Daoy (cell line): ENCODE measurements around the gene PDE6C. TPM values are rescaled to one million over a fixed set of nuclear protein-coding genes. Genes with fewer than 3 reads are reported as not detected.
"Not testable (repeated sequence)": the region's sequence is repeated elsewhere in the genome, so short reads cannot be mapped to it uniquely, and the experiment has no call there.

Experiments
- DNase-seq: peaks from one replicate; pipeline ENCODE4 v3.0.0-alpha.2; 2015; ENCODE audit warnings: low read depth
- total RNA-seq: library from RNA; depleted of rRNA; stranded (reverse); fragments of >200 nt; shearing (Covaris generic); gene quantifications from 2 replicates; pipeline ENCODE4 v1.2.3, GENCODE V29; 2014

The PDE6C gene
- total RNA-seq, 1 experiment from 2014 or later, result not detected

GRCh38 chr10:93630625-93631557 lies 18.6 kb downstream of the PDE6C start:
- no peak for DNase-seq

DNA sequence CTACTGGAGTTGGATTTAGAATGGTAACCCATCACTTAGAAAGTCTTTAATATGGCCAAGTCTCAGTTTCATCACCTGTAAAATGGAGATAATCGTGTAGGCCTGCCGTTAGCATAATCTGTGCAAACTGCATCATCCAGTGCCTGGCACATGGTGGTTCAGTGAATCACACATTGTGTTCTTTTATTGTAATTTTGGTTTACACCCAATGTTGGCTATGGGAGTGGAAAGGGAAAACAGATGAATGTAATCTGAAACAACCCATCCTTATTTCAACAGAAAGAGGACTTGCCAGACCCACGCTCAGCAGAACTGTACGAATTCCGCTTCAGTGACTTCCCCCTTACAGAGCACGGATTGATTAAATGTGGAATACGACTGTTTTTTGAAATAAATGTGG lies 27.5 kb downstream of the PDE6C start:
- DNase-seq, result no peak

- DNase-seq, result no peak
Observed at GRCh38 chr10:93652857-93653256, 40.5 kb downstream of the PDE6C start.

DNA sequence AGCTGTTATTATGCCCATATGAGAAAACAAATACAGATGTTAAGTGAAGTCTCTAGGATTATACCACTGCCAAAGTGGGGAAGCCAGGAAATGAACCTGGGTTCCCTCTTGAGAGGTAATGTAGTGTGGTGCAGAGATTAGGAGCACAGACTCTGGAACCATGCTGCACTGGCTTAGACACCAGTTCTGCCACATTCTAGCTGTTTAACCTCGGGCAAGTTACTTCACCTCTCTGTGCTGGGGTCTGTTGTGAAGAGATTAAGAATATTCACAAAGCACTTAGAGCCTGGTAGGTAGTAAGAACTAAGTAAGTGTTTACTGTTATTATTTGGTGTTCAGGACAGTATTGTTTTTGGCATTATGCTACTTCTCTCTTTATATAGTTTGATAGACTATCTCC lies 41.9 kb downstream of the PDE6C start:
- no peak for DNase-seq

DNA sequence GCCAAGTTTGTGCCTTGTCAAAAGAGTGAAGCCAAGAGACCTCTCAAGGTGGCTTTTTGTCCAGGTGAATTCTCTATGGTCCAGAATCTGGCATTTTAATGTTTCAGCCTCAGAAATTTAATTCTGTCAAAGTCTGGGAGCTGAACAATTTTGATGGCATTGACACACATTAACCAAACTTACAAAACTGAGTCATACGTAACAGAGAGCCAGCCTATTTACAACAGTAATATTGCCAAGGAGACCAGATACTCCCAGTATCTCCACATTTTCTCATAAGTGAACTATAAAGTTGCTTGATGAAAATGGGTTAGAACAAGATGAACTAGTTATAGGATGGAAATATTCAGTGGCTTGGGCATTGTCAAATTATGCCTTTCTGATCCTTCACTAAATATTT lies 43.8 kb downstream of the PDE6C start:
- DNase-seq, result no peak

DNA sequence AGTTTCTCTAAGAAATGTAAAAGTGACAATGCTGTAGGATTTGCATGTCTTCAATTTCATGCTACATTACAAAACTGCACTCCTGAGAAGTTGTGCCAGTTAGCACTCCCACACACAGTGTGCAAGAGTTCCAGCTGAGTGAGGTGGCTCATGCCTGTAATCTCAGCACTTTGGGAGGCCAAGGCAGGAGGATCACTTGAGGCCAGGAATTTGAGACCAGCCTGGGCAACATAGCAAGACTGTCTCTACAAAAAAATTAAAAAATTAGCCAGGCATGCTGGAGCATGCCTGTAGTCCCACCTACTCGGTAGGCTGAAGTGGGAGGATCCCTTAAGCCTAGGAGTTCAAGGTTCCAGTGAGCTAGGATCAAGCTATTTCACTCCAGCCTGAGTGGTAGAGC lies 45.4 kb downstream of the PDE6C start:
- DNase-seq, result no peak

DNA sequence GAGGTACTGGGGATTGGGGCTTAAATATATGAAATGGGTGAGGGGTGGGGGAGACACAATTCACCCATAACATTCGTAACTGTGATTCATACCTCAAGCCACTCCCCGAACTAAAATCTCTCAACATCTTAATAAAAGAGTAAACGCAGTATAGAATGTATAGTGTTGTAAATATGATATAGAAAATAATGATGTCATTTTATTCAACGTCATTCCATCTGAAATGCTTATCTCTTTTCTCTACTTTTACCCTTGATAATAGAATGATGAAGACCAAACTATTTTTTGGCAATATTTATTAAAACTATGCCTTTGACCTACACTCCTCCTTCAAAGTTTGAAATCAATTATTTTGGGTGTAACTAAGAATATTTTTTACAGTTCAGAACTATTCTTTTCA lies 53.7 kb downstream of the PDE6C start:
- DNase-seq, result no peak

GRCh38 chr10:93667795-93668194 lies 55.5 kb downstream of the PDE6C start:
- DNase-seq, result no peak

GRCh38 chr10:93670372-93670771 lies 58.0 kb downstream of the PDE6C start:
- no peak for DNase-seq

- no peak for DNase-seq
Observed at GRCh38 chr10:93671042-93671441, 58.7 kb downstream of the PDE6C start.

- no peak for DNase-seq
Observed at GRCh38 chr10:93672022-93672678, 59.8 kb downstream of the PDE6C start.

- no peak for DNase-seq
Observed at GRCh38 chr10:93672890-93673289, 60.6 kb downstream of the PDE6C start.

DNA sequence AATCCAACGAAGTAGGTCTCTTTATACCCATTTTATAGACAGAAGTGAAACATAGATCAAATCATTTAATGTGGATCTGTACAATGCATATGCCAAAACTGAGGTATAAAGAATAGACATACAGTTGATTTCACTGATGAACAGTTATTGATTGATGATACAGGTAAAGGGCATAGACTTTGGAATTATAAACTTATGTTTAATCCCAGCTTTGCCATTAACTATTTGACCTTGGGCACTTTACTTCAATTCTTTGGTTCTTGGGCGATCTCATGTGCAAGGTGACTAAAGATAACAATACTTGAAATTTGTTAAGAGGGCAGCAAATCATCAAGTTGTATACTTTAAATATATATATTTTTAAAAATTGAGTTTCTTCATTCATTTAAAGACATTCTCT lies 61.5 kb downstream of the PDE6C start:
- DNase-seq, result no peak

GRCh38 chr10:93678386-93678785 lies 66.0 kb downstream of the PDE6C start:
- no peak for DNase-seq

DNA sequence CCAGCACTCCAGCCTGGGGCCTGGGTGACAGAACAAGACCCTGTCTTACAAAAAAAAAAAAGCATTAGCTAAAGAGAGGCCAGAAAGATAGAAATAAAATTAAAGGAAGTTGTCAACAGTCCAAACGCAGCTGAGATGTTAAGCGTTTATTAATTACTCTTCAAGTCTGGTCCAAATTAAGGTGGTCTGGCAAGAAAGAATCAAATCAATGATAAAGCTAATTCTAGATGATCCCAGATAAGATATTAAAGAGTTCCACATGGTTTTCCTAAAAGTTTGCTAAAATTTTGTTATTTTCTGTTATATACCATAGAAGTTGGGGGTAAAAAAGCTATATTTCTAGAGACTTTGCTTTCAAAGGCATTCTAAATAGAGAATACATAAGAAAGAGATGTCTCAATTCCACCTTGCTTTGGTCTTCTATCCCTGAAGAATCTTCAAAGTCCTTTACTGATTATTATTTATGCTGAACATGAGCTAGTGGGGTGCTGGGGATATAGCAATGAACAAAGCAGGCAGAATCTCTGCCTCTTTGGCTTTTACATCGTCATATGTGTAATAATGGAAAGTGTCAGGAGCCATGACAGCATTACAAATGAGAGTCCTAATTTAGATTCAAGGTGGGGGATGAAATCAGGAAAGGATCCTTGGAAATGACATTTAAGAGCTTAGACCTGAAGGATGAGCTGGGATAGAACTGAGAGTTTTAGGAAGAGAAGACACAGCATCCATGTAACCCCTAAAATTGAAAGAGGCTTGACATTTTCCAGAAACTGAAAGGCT lies 66.7 kb downstream of the PDE6C start:
- no peak for DNase-seq

DNA sequence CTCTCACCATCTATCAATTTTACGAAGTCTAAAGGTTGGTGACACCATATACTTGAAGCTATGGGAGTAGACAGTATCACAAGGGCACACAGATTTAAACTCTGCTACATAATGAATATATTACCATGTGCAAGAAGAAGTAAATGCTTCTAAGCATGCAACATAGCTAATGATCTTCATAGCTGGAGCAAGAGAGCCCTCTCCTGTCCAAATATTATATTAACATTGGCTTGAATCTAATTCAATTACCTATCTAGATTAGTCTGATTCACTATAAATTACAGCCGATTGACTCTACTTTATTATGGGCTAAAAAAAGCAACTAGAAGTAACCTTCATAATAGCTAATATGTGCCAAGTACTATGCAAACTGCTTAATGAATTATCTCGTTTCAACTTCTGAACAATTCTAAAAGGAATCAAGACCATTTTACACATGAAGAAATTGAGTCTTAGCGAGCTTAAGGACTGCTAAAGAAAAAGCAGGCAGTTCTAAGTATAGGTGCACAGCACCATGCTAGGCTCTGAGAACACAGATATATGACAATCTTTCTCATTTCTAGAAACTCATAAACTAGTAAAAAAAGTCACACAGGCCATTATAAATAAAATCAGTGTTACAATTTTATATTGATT lies 68.2 kb downstream of the PDE6C start:
- DNase-seq, result peak; percentile 4

DNA sequence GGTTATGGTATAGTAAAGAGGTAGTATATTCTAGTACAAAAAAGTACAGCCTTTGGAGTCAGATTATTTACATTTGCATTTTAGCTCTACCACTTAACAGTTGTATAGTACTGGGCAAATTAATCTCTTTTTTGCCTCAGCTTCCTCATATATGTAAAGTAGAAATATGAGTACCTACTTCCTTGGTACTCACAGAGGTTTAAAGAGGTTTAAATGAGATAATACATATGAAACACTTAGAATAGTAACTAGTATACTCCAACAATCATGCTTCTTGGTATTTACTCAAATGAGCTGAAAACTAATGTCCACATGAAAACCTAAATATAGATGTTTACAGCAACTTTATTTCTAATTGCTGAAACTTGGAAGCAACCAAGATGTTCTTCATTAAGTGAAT lies 75.4 kb downstream of the PDE6C start:
- DNase-seq, result no peak

DNA sequence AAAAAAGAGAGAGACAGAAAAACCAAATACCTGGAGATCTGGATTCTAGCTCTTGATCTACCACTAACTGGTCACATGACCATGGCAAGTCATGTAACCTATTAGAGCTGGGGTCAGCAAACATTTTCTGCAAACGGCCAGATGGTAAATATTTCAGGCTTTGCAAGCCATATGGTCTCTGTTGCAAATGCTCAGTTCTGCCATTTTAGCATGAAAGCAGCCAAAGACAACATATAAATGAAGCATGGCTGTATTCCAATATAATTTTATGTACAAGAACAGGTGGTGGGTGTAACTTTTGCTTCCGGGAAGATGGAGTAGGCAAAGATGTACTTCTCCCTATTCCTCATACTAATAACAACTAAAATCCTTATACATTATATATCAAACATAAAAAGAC lies 83.4 kb downstream of the PDE6C start:
- DNase-seq, result no peak

DNA sequence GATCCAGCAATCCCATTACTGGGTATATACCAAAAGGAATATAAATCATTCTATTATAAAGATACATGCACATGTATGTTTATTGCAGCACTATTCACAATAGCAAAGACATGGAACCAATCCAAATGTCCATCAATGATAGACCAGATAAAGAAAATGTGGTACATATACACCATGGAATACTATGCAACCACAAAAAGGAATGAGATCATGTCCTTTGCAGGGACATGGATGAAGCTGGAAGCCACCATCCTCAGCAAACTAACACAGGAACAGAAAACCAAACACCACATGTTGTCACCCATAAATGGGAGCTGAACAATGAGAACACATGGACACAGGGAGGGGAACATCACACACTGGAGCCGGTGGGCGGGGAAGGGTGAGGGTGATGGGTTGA lies 84.2 kb downstream of the PDE6C start:
- DNase-seq, result not testable (repeated sequence)

- no peak for DNase-seq
Observed at GRCh38 chr10:93697207-93697606, 84.9 kb downstream of the PDE6C start.

- DNase-seq, result peak; percentile 9
Observed at GRCh38 chr10:93701866-93702209, 89.5 kb downstream of the PDE6C start.
